ENCODE data around the gene SYNE2.
"Not testable (repeated sequence)": the region's sequence is repeated elsewhere in the genome, so short reads cannot be mapped to it uniquely, and the experiment has no call there.

The SYNE2 gene

GRCh38 chr14:64025479-64025878, 172.7 kb downstream of the SYNE2 start:
- no peak for DNase-seq (ENCODE audit: low read depth in 2 of 2)

GRCh38 chr14:64026600-64026999, 173.8 kb downstream of the SYNE2 start:
- DNase-seq (ENCODE audit: low read depth in 2 of 2): no peak

GRCh38 chr14:64035143-64035542, 182.3 kb downstream of the SYNE2 start:
- DNase-seq (ENCODE audit: low read depth in 2 of 2): no peak

GRCh38 chr14:64037869-64038745, 185.3 kb downstream of the SYNE2 start:
- not testable (repeated sequence) for DNase-seq (ENCODE audit: low read depth in 2 of 2)

- no peak for DNase-seq (ENCODE audit: low read depth in 2 of 2)
These were observed 186.2 kb downstream of the SYNE2 start for GRCh38 chr14:64038841-64039542.

GRCh38 chr14:64040044-64040443, 187.2 kb downstream of the SYNE2 start:
- no peak for DNase-seq (ENCODE audit: low read depth in 2 of 2)

- not testable (repeated sequence) for DNase-seq (ENCODE audit: low read depth in 2 of 2)
These were observed 190.5 kb downstream of the SYNE2 start for GRCh38 chr14:64043296-64043695.

GRCh38 chr14:64045091-64045490, 192.3 kb downstream of the SYNE2 start:
- DNase-seq (ENCODE audit: low read depth in 2 of 2): no peak

- DNase-seq (ENCODE audit: low read depth in 2 of 2): no peak
These were observed 197.0 kb downstream of the SYNE2 start for GRCh38 chr14:64049616-64050381.

GRCh38 chr14:64053694-64054669, 201.2 kb downstream of the SYNE2 start:
- no peak for DNase-seq (ENCODE audit: low read depth in 2 of 2)

GRCh38 chr14:64059454-64060198, 206.8 kb downstream of the SYNE2 start:
- DNase-seq (ENCODE audit: low read depth in 2 of 2): no peak

- no peak for DNase-seq (ENCODE audit: low read depth in 2 of 2)
These were observed 207.4 kb downstream of the SYNE2 start for GRCh38 chr14:64060199-64060545.

GRCh38 chr14:64060648-64061096, 207.9 kb downstream of the SYNE2 start:
- no peak for DNase-seq (ENCODE audit: low read depth in 2 of 2)

- DNase-seq (ENCODE audit: low read depth in 2 of 2): no peak
These were observed 208.3 kb downstream of the SYNE2 start for GRCh38 chr14:64061115-64061514.

GRCh38 chr14:64061706-64062105, 208.9 kb downstream of the SYNE2 start:
- no peak for DNase-seq (ENCODE audit: low read depth in 2 of 2)

GRCh38 chr14:64062381-64063115, 209.7 kb downstream of the SYNE2 start:
- no peak for DNase-seq (ENCODE audit: low read depth in 2 of 2)

- DNase-seq (ENCODE audit: low read depth in 2 of 2): no peak
These were observed 211.6 kb downstream of the SYNE2 start for GRCh38 chr14:64064447-64064846.

GRCh38 chr14:64069634-64070359, 217.0 kb downstream of the SYNE2 start:
- DNase-seq (ENCODE audit: low read depth in 2 of 2): no peak

Measured in stimulated activated CD8-positive, alpha-beta memory T cell treated with anti-CD3 and anti-CD28 coated beads, Interleukin-7, amount 100 ng/mL, for 4 hours (primary cell).